A673 (cell line): ENCODE data around the gene SPG7.

Experiments used
- EZH2 ChIP-seq: fragments of 200-600 bp; sonication (generic); IDR thresholded peaks from 2 replicates; pipeline ENCODE4 v1.6.1; 2017; ENCODE audit warnings: borderline replicate concordance, low read depth, mild to moderate bottlenecking, mixed read lengths, antibody characterized with exemption, low read length; ENCODE audit not compliant: poor library complexity, severe bottlenecking
- TF ChIP-seq, protein P1 (sequence below): fragments of 300-800, 200-600 bp; sonication (generic); conservative IDR thresholded peaks from 2 replicates; pipeline ENCODE4 v1.5.1; 2017; ENCODE audit warnings: low read depth, mild to moderate bottlenecking, antibody characterized with exemption, low read length, moderate library complexity, mixed read lengths

- TF ChIP-seq, protein P1, sequence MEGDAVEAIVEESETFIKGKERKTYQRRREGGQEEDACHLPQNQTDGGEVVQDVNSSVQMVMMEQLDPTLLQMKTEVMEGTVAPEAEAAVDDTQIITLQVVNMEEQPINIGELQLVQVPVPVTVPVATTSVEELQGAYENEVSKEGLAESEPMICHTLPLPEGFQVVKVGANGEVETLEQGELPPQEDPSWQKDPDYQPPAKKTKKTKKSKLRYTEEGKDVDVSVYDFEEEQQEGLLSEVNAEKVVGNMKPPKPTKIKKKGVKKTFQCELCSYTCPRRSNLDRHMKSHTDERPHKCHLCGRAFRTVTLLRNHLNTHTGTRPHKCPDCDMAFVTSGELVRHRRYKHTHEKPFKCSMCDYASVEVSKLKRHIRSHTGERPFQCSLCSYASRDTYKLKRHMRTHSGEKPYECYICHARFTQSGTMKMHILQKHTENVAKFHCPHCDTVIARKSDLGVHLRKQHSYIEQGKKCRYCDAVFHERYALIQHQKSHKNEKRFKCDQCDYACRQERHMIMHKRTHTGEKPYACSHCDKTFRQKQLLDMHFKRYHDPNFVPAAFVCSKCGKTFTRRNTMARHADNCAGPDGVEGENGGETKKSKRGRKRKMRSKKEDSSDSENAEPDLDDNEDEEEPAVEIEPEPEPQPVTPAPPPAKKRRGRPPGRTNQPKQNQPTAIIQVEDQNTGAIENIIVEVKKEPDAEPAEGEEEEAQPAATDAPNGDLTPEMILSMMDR, result no peak
- TF ChIP-seq EZH2, result no peak
Observed at GRCh38 chr16:89510526-89510925, 2.3 kb downstream of the SPG7 start.
